GM12892 (cell line): Measurements from ENCODE around the gene LSR.

Experiments
- POLR2A ChIP-seq: IDR thresholded peaks from 2 replicates; pipeline ENCODE4 v1.6.1; 2011; ENCODE audit warnings: low read depth, low read length, control low read depth
- POLR2AphosphoS5 ChIP-seq: IDR thresholded peaks from 2 replicates; pipeline ENCODE4 v1.6.1; 2011; ENCODE audit warnings: low read depth, low read length, control low read depth

- no peak for TF ChIP-seq POLR2AphosphoS5
- TF ChIP-seq POLR2A = no peak
Measured at GRCh38 chr19:35309481-35310279, 60.9 kb downstream of the LSR start.
